H9 (cell line): ENCODE measurements around the gene NR2C1. TPM values are rescaled to one million over a fixed set of nuclear protein-coding genes. Genes with fewer than 3 reads are reported as not detected.

ENCODE experiments used
- DNase-seq: peaks from one replicate; pipeline ENCODE4 v3.0.0-alpha.2; 2017
- H2AFZ ChIP-seq: one replicate; pipeline ENCODE4 v1.6.1; 2013; ENCODE audit warnings: mild to moderate bottlenecking, low read length, control low read depth, moderate library complexity
- H2AK5ac ChIP-seq: 2 replicates; pipeline ENCODE4 v1.6.1; 2013; ENCODE audit warnings: low read length, control low read depth, mixed read lengths; ENCODE audit not compliant: insufficient read length
- H2BK120ac ChIP-seq: one replicate; pipeline ENCODE4 v1.6.1; 2013; ENCODE audit warnings: low read depth, mild to moderate bottlenecking, low read length, control low read depth, inconsistent platforms; ENCODE audit not compliant: poor library complexity, severe bottlenecking
- H2BK12ac ChIP-seq: 2 replicates; pipeline ENCODE4 v1.6.1; 2013; ENCODE audit warnings: low read length, control low read depth, mixed read lengths, low read depth; ENCODE audit not compliant: insufficient read length
- H2BK15ac ChIP-seq: 2 replicates; pipeline ENCODE4 v1.6.1; 2013; ENCODE audit warnings: low read depth, low read length, control low read depth
- H2BK20ac ChIP-seq: one replicate; pipeline ENCODE4 v1.6.1; 2013; ENCODE audit warnings: low read depth, mild to moderate bottlenecking, low read length, control low read depth, inconsistent platforms; ENCODE audit not compliant: poor library complexity, severe bottlenecking
- H2BK5ac ChIP-seq: 2 replicates; pipeline ENCODE4 v1.6.1; 2013; ENCODE audit warnings: low read length, control low read depth, mixed read lengths; ENCODE audit not compliant: insufficient read length
- H3K14ac ChIP-seq: 2 replicates; pipeline ENCODE4 v1.6.1; 2013; ENCODE audit warnings: low read length, control low read depth; ENCODE audit not compliant: insufficient read depth
- H3K18ac ChIP-seq: 2 replicates; pipeline ENCODE4 v1.6.1; 2013; ENCODE audit warnings: low read depth, mild to moderate bottlenecking, mixed read lengths, low read length, control low read depth; ENCODE audit not compliant: insufficient read length
- H3K23ac ChIP-seq: 2 replicates; pipeline ENCODE4 v1.6.1; 2013; ENCODE audit warnings: low read length, control low read depth, mixed read lengths, low read depth; ENCODE audit not compliant: insufficient read length
- H3K23me2 ChIP-seq: 2 replicates; pipeline ENCODE4 v1.6.1; 2013; ENCODE audit warnings: low read depth, mild to moderate bottlenecking, mixed read lengths, low read length, control low read depth; ENCODE audit not compliant: insufficient read length, poor library complexity, severe bottlenecking
- H3K27ac ChIP-seq: 2 replicates; pipeline ENCODE4 v1.5.1; 2013; ENCODE audit warnings: low read length, control low read depth, mixed read lengths, low read depth; ENCODE audit not compliant: insufficient read length
- H3K27me3 ChIP-seq: 2 replicates; pipeline ENCODE4 v1.6.1; 2013; ENCODE audit warnings: low read length, control low read depth, inconsistent platforms; ENCODE audit not compliant: insufficient read depth
- H3K4ac ChIP-seq: 2 replicates; pipeline ENCODE4 v1.6.1; 2013; ENCODE audit warnings: low read depth, mild to moderate bottlenecking, control low read depth, inconsistent platforms, low read length, moderate library complexity
- H3K4me1 ChIP-seq: 2 replicates; pipeline ENCODE4 v1.6.1; 2013; ENCODE audit warnings: low read length, control low read depth, inconsistent platforms; ENCODE audit not compliant: insufficient read depth
- H3K4me2 ChIP-seq: 2 replicates; pipeline ENCODE4 v1.6.1; 2013; ENCODE audit warnings: low read length, control low read depth, mixed read lengths; ENCODE audit not compliant: insufficient read length, insufficient read depth
- H3K56ac ChIP-seq: 2 replicates; pipeline ENCODE4 v1.6.1; 2013; ENCODE audit warnings: low read depth, mild to moderate bottlenecking, mixed read lengths, low read length, control low read depth; ENCODE audit not compliant: insufficient read length
- H3K79me1 ChIP-seq: 2 replicates; pipeline ENCODE4 v1.6.1; 2013; ENCODE audit warnings: low read depth, mild to moderate bottlenecking, moderate library complexity, low read length, control low read depth, inconsistent platforms; ENCODE audit not compliant: insufficient read depth, poor library complexity, severe bottlenecking
- H3K79me2 ChIP-seq: 2 replicates; pipeline ENCODE4 v1.6.1; 2013; ENCODE audit warnings: low read length, control low read depth, inconsistent platforms; ENCODE audit not compliant: insufficient read depth
- H3K9ac ChIP-seq: 2 replicates; pipeline ENCODE4 v1.6.1; 2013; ENCODE audit warnings: low read length, control low read depth, mixed read lengths; ENCODE audit not compliant: insufficient read length; ENCODE audit errors: extremely low read depth
- H3K9me3 ChIP-seq: one replicate; pipeline ENCODE4 v1.6.1; 2013; ENCODE audit warnings: low read depth, low read length, inconsistent platforms; ENCODE audit not compliant: control insufficient read depth
- H3T11ph ChIP-seq: one replicate; pipeline ENCODE4 v1.6.1; 2013; ENCODE audit warnings: mild to moderate bottlenecking, low read length, control low read depth, inconsistent platforms
- H4K20me1 ChIP-seq: one replicate; pipeline ENCODE4 v1.6.1; 2013; ENCODE audit not compliant: control insufficient read depth, insufficient read length, insufficient read depth
- H4K5ac ChIP-seq: 2 replicates; pipeline ENCODE4 v1.6.1; 2013; ENCODE audit warnings: low read depth, mild to moderate bottlenecking, mixed read lengths, low read length, control low read depth; ENCODE audit not compliant: insufficient read length
- H4K8ac ChIP-seq: replicated peaks from 2 replicates; pipeline ENCODE4 v1.6.1; 2013; ENCODE audit warnings: low read length, control low read depth, mixed read lengths, low read depth; ENCODE audit not compliant: insufficient read length
- H4K91ac ChIP-seq: 2 replicates; pipeline ENCODE4 v1.6.1; 2013; ENCODE audit warnings: low read depth, mild to moderate bottlenecking, moderate library complexity, mixed read lengths, low read length, control low read depth; ENCODE audit not compliant: insufficient read length
- H3K27ac Mint-ChIP-seq, 3 experiments: 2 replicates in 2 of 3; 3 replicates in 1 of 3; pipeline ENCODE4 v1.8.0; 2020 to 2021; ENCODE audit warnings: mixed read lengths in 3 of 3, mild to moderate bottlenecking in 1 of 3, moderate library complexity in 1 of 3
- H3K27me3 Mint-ChIP-seq: 2 replicates; pipeline ENCODE4 v1.8.0; 2021; ENCODE audit warnings: low read depth, mild to moderate bottlenecking, moderate library complexity, mixed read lengths
- H3K36me3 Mint-ChIP-seq, 3 experiments: 2 replicates in 2 of 3; 3 replicates in 1 of 3; pipeline ENCODE4 v1.8.0; 2020 to 2021; ENCODE audit warnings: low read depth in 3 of 3, mixed read lengths in 3 of 3; ENCODE audit not compliant: insufficient read depth in 1 of 3
- H3K4me1 Mint-ChIP-seq, 2 experiments: 2 replicates each; pipeline ENCODE4 v1.8.0; 2020; ENCODE audit warnings: mixed read lengths in 2 of 2
- H3K4me3 Mint-ChIP-seq, 2 experiments: 2 replicates in 1 of 2; 3 replicates in 1 of 2; pipeline ENCODE4 v1.8.0; 2020 to 2021; ENCODE audit warnings: mild to moderate bottlenecking in 2 of 2, mixed read lengths in 2 of 2, moderate library complexity in 1 of 2
- H3K9me3 Mint-ChIP-seq, 2 experiments: 2 replicates in 1 of 2; 3 replicates in 1 of 2; pipeline ENCODE4 v1.8.0; 2020; ENCODE audit warnings: mild to moderate bottlenecking in 2 of 2, mixed read lengths in 2 of 2, moderate library complexity in 1 of 2
- WGBS: extraction: QIAGEN DNeasy Blood & Tissue Kit; methylation state at CpG from one replicate; pipeline ENCODE4 v1.1.7; 2013; ENCODE audit warnings: missing lambda C conversion rate, low lambda C conversion rate, mixed read lengths; ENCODE audit not compliant: insufficient read length; ENCODE audit errors: extremely low coverage; 5-methylcytosine and 5-hydroxymethylcytosine counted together
- total RNA-seq: library from RNA; stranded (reverse); gene quantifications from 2 replicates; pipeline ENCODE4 v1.2.1, GENCODE V29; 2021
- TF ChIP-seq, protein P1 (sequence below): fragments of 200-600 bp; sonication (generic); conservative IDR thresholded peaks from 3 replicates; pipeline ENCODE4 v1.8.0; 2021; ENCODE audit warnings: antibody characterized with exemption, mild to moderate bottlenecking

The NR2C1 gene
- total RNA-seq, 1 experiment from 2014 or later, result 47.0 TPM

DNA sequence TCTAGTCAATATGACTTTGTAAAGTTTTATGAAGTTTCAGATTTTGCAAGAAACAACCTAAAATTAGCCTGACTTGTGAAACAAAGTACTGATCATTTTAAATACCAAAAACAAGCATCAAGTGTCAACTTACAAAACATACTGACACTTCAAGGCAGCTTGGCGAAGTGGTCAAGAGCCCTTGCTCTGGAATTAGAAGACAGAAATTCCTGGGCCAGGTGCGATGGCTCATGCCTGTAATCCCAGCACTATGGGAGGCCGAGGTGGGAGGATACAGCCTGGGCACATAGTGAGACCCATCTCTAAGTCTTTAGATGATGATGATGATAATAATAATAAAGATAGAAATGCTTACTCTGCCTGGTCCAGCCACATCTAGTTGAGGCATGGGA is 45.4 kb upstream of the NR2C1 start:
- Histone ChIP-seq H3K18ac (no peak overlapping the region), H3K23ac (no peak overlapping the region), H4K5ac (no peak overlapping the region), H3K27me3 (no peaks in the 10 kb centered on the region), H3K23me2 (no peaks in the 10 kb centered on the region), H2BK20ac (no peak overlapping the region), H3K79me2 (no peaks in the 10 kb centered on the region), H4K8ac (no peak overlapping the region), H2BK15ac (no peak overlapping the region), H3K9me3 (no peaks in the 10 kb centered on the region), H4K91ac (no peak overlapping the region), H3K79me1 (no peaks in the 10 kb centered on the region), H3K14ac (no peak overlapping the region), H3K9ac (no peak overlapping the region), H3K4ac (no peak overlapping the region), H2BK12ac (no peak overlapping the region), H2BK5ac (no peak overlapping the region), H2BK120ac (no peak overlapping the region), H4K20me1 (no peaks in the 10 kb centered on the region), H3T11ph (no peak overlapping the region), H3K4me2 (no peak overlapping the region), H3K27ac (no peak overlapping the region), H2AK5ac (no peak overlapping the region), H3K4me1 (peaks cover 2% of the 10 kb centered on the region; the same call in 1 of the 2 replicates), H3K56ac (no peak overlapping the region), H2AFZ (no peak overlapping the region)
- Mint-ChIP-seq H3K4me3 (no peak overlapping the region), H3K4me1 (peaks cover 30 to 32% of the 10 kb centered on the region in 2 experiments), H3K9me3 (no peaks in the 10 kb centered on the region), H3K27me3 (no peaks in the 10 kb centered on the region), H3K27ac (no peak overlapping the region), H3K36me3 (peaks cover 2 to 24% (median 19%) of the 10 kb centered on the region in 3 experiments; a peak in 6 of 7 replicates)
- TF ChIP-seq, protein P1, sequence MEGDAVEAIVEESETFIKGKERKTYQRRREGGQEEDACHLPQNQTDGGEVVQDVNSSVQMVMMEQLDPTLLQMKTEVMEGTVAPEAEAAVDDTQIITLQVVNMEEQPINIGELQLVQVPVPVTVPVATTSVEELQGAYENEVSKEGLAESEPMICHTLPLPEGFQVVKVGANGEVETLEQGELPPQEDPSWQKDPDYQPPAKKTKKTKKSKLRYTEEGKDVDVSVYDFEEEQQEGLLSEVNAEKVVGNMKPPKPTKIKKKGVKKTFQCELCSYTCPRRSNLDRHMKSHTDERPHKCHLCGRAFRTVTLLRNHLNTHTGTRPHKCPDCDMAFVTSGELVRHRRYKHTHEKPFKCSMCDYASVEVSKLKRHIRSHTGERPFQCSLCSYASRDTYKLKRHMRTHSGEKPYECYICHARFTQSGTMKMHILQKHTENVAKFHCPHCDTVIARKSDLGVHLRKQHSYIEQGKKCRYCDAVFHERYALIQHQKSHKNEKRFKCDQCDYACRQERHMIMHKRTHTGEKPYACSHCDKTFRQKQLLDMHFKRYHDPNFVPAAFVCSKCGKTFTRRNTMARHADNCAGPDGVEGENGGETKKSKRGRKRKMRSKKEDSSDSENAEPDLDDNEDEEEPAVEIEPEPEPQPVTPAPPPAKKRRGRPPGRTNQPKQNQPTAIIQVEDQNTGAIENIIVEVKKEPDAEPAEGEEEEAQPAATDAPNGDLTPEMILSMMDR, result no peak
- WGBS, result no CpG with 5 or more reads among the region's 3 CpGs
- no peak for DNase-seq
